ENCODE data around the gene HNRNPUL2.

DNA sequence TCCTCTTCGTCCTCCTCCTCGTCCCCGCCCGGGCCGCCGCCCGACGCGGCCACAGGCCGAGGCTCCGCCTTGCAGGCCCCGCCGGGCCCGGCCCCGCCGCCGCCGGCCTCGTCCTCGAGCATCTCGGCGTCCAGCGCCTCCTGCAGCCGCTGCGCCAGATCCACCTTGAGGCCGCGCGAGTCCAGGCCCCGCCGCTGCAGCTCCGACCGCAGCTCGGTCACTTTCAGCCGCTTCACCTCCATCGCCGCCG, 417 bp downstream of the HNRNPUL2 start:
- TF ChIP-seq, protein P1, sequence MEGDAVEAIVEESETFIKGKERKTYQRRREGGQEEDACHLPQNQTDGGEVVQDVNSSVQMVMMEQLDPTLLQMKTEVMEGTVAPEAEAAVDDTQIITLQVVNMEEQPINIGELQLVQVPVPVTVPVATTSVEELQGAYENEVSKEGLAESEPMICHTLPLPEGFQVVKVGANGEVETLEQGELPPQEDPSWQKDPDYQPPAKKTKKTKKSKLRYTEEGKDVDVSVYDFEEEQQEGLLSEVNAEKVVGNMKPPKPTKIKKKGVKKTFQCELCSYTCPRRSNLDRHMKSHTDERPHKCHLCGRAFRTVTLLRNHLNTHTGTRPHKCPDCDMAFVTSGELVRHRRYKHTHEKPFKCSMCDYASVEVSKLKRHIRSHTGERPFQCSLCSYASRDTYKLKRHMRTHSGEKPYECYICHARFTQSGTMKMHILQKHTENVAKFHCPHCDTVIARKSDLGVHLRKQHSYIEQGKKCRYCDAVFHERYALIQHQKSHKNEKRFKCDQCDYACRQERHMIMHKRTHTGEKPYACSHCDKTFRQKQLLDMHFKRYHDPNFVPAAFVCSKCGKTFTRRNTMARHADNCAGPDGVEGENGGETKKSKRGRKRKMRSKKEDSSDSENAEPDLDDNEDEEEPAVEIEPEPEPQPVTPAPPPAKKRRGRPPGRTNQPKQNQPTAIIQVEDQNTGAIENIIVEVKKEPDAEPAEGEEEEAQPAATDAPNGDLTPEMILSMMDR (IDR thresholded peaks at IDR 0.05; ENCODE audit: poor library complexity, severe bottlenecking), result no peak
- TF ChIP-seq EZH2 (IDR thresholded peaks at IDR 0.05; ENCODE audit: borderline replicate concordance, insufficient read depth, low read length, poor library complexity, severe bottlenecking) (no peak), SMC3 (conservative IDR thresholded peaks at IDR 0.05; ENCODE audit: poor library complexity) (no peak), EP300 (conservative IDR thresholded peaks at IDR 0.05; ENCODE audit: poor library complexity, severe bottlenecking) (no peak), POLR2AphosphoS5 (IDR thresholded peaks at IDR 0.05) (no peak), TAF1 (IDR thresholded peaks at IDR 0.05; ENCODE audit: low read depth) (no peak), RAD21 (conservative IDR thresholded peaks at IDR 0.05) (no peak)

Data from neural cell (in vitro differentiated cells).